Activated gamma-delta T cell treated with anti-CD3 and anti-CD28 coated beads, Interleukin-2, amount 50 U/mL, for 16 hours (primary cell): ENCODE data around the gene GADD45GIP1.

Source experiments
- DNase-seq: peaks from one replicate; pipeline ENCODE4 v3.0.0-alpha.2; 2020; ENCODE audit warnings: low read depth

Gene GADD45GIP1

DNA sequence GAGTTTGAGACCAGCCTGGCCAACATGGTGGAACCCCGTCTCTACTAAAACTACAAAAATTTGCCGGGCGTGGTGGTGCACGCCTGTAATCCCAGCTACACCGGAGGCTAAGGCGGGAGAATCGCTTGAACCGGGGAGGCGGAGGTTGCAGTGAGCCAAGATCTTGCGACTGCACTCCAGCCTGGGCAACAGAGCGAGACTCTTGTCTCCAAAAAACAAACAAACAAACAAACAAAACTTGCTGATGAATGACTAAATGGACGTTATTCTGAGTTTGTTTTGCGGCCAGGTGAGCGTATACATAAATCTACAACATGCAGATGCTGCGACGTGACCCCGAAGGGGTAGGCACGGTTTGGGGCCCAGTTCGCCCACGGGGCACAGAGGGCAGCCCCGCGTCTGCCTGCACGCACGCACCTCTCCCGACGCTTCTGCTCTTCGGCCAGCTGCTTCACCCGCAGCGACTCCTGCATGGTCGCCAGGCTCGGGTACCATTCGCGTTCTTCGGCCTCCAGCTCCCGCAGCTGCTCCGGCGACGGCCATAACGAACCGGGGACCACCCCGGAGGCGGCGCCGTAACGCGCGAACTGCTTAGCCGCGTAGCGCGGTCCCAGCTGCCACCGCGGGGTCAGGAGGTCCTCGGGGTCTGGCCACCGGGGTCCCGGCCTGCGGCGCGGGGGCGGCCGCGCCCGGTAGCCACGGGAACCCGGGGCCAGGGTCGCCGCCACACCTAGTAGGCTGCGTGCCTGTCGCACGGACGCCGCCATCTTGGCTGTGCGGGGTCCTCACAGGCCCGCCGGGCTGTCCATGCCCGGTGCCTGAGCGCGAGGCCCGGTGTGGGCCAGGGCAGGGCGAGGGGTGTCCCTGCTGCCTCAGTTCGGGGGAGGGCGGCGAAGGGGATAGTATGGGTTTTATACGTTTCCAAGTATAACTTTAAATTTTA is at the start of gene GADD45GIP1:
GADD45GIP1 (minus strand) TSS at position 778 of the 943 bp plus-strand sequence; CDS start at position 767, 11 bp downstream.
- peak; percentile 63 for DNase-seq

- DNase-seq = no peak
Observed at GRCh38 chr19:13005861-13006370, 48.9 kb upstream of the GADD45GIP1 start.

DNA sequence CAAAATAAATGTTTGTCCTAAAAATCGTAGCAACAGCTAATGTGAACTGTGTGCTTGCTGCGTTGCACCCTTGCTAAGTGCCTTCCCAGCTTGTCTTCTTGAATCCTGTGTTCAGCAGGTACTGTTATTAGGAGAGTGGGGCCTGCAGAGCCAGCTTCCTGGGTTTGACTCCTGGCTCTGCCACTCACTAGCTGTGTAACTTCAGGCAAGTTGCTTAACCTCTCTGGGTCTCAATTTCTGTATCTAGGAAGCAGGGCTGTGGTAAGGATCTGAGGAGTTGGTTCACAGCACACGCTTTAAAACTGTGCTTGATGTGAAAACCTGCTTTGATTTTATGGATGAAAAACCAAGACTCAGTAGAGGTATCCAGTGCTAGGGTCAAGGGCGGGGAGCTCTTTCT is 48.2 kb upstream of the GADD45GIP1 start:
- no peak for DNase-seq

DNA sequence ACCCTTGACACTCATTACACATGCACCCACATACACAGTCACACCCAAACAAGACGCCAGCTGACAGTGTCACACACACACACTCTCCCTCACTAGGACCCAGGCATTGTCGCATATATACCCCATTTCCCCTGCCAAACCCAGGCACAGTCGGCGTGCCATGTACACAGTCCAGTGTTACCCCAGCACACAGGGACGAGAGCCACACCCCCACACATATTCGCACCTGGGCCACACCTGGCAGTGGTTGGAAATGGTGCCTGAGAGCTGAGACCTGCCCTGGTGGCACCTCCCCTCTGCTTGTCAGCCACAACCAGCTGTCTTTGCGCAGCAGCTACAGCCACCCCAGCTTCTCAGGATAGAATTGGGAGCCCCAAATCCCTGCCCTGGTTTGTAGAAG is 47.2 kb upstream of the GADD45GIP1 start:
- no peak for DNase-seq

DNA sequence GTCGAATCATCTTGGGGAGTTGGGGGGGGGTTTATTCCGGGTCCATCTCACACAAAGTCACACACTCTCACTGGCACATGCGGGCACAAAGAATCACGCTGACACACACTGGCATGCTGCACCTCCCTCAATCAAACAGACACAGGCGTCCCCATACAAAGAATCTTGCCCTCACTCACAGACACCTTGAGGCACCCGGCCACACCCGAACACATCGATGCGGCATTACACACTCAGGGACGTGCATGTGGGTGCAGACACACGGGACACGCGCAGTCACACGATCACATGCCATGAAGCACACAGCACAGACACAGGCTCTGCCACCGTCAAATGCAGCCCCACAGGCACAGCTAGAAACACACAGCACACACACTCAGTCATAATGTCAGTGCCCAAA is 46.1 kb upstream of the GADD45GIP1 start:
- no peak for DNase-seq

- no peak for DNase-seq
Observed at GRCh38 chr19:13002166-13002898, 45.3 kb upstream of the GADD45GIP1 start.

DNA sequence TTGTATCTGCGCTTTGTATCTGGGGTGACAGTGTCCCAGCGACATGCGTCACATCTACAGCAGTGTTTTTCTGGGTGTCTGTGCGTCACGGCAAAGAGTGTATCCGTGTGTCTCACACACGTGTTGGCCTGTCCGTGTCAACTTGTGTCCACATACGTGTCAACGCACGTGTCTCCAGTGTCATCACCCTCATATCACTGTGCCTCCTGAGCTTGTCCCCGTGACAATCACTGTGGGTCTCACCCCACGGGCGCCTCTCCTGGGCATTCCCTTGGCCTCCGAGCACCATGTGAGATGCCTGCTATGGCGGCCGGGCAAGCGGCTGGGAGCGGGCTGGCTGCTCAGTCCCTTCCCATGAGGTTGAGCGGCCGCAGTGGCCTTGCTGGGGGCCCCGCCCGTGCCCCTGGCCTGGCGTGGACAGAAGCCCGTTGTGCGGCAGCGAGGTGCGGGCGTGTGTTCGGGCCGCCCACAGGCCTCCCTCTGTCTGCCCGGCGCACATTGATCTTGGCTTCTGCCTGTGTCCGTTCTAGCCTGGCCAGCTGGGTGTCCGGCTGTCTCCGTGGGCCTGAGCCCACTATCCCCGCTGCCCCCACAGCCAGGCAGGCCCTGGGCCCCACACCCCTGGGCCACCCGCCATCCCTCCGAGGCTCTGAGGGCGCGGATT is 44.6 kb upstream of the GADD45GIP1 start:
- DNase-seq = no peak

DNA sequence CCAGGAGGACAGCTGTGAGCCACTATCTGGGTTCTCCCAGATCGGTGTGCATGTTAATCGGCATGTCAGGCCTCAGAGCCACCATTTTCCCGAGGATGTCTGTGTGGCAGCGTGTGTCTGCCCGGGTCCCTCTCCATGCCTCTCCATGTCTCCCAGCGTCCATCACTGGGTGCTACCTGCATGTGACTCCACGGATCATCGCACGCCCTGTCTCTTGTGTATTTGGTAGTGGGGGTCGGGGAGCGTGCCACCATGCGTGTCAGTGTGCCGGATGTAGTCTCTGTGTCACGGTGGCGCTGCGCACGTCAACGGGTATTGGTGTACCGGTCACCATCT is 44.1 kb upstream of the GADD45GIP1 start:
- no peak for DNase-seq

GRCh38 chr19:12997967-12998940 is 41.2 kb upstream of the GADD45GIP1 start:
- no peak for DNase-seq

DNA sequence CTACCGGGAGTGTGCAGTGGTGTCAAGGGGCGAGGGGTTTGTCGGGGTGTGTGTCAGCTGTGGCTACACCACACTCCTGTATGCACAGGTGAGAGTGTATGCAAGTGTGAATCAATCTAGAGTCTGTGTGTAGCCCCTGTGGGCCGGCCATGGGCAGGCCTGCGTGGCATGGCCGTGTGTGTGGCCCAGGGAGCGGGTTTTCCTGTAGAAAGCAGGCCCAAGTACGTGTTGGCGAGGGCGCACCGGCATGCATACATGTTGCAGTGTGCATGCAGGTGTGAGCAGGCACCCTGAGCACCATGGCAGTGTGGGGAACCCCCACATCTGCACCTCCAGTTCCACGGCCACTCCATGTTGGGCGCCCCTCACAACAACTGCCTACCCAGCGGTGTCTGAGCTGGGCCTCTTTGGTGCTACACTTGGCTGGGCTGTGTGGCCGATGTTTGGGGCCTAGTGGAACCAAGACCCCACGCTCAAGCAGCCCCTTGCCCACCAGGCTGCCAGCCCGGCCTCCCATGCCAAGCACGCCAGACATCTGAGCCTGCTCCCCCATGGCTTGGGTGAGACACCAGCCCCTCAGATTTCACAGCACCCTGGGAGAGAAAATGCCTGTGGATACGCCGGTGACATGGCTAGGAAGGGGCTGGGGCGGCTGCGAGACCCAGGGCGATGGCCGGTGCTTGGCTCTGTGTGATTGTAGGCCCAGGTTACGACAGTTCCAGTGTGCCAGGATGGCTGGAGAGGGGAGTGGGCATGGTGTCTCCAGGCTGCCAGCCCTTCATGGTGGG is 40.4 kb upstream of the GADD45GIP1 start:
- no peak for DNase-seq

GRCh38 chr19:12996406-12997094 is 39.5 kb upstream of the GADD45GIP1 start:
- DNase-seq = no peak

DNA sequence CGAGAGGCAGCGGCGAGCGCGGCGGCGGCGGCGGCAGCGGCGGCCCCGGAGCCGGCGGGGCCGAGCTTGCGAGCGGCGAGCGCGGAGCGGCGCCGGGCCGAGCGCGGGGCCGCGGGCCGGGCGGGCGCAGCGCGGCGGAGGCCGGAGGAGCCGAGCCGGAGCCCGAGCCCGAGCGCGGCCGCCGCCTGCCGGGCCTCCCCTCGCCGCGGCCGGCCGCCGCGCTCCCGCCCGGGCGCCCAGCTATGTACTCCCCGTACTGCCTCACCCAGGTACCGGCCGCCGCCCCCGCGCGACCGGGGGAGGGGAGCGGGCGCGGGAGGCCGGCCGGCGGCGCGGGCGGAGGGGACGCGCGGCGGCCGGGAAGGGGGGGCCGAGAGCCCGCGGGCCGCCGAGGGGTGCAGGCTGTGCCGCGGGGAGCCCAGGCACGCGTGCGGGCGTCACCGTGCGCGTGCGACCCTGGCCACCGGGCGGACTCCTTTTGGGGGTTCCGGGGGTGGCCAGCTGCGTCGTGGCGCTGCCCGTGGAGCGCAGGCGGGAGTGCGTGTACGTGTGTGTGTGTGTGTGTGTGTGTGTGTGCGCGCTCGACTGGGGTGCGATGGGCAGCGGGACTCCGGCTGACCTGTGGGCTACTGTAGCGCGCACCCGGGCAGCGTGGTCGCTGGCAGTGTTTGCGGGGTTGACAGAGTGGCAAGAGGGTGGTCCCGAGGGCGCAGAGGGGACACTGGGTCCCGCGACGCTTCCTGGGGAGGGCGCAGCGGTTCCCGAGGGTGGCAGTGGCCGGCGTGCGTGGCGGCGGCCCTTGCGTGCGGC is 38.8 kb upstream of the GADD45GIP1 start:
- DNase-seq = no peak

DNA sequence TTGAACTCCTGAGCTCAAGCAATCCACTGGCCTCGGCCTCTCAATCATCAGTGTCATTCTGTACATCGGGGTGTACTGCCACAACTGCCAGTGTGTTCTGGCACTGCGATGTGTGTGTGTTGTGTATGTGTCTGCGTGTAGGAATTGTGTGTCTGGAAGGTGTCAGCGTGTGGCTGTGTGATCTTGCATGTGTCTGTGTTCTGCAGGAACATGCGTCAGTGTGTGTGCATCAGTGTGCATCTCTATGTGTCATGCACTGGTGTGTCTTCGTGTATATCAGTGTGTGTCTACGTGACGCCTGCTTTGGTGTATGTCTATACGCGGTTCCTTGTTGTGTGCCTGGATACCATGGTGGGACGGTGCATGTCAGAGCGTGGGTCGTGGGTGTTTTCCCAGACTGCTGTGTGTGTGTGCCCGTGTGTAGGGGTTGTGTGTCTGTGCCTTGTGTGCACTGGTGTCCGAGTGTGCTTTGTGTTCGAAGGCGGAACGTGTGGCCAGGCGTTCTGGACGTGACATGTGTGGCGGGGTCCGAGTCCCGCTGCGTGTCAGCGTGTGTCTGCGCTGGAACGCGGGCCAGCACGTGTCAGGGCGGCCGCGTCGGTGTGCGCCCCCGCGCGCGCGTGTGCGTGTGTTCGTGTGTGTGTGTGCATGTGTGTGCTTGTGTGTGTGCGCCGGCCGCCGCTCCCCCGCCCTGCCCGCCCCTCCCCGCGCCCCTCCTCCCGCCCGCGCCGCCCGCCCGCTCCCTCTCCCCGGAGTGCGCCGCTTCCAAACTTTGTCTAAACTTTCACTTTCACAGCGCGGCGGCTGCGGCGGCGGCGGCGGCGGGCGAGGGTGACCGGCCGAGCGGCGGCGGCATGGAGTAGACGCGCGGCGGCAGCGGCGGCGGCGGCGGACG is 37.9 kb upstream of the GADD45GIP1 start, which contains the start of gene NFIX:
NFIX (plus strand) TSS at position 775 of the 895 bp plus-strand sequence. CDS start 363 bp downstream, outside the sequence.
- DNase-seq = peak; percentile 45

GRCh38 chr19:12993562-12993961 is 36.5 kb upstream of the GADD45GIP1 start:
- no peak for DNase-seq

GRCh38 chr19:12992729-12993128 is 35.7 kb upstream of the GADD45GIP1 start:
- no peak for DNase-seq

- DNase-seq = no peak
Observed at GRCh38 chr19:12991296-12991695, 34.3 kb upstream of the GADD45GIP1 start.

GRCh38 chr19:12990853-12991252 is 33.8 kb upstream of the GADD45GIP1 start:
- DNase-seq = no peak

DNA sequence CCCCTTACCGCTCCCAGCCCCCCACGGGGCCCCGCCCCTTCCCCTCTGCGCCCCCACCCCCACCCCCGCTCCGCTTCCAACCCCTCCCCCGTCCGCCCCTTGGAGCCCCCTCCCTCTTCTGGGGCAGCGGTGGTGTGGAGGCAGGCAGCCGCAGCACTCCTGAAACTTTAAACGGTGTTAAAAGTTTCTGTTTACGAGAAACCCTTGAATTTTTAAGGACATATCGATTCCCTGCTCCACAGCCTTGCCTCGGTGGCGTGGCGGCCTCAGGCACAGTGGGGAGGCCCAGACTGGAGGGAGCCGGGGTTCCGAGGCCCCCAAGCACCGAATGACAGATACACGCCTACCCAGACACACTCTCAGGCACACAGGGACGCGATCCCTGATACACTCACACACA is 33.4 kb upstream of the GADD45GIP1 start:
- DNase-seq = no peak
